ENCODE measurements around the gene CD180.

DNA sequence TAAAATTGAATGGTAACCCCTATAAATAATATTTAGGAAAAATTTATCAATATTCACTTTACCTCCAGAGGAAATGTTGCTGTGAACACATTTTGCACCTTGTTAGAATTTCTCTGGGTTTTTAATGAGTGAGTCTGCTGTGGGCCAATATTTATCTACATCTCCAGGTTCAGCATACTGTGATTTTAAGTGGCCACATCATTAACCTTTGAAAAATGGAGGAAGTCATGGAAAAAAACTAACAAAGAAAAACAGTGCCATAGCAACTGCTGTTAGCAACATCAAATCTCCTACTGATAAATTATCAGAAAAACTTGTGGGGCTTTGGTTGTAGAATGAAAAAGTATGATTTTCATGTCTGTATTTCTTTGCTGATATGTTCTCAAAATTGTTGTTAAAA is 55.0 kb downstream of the CD180 start:
- TF ChIP-seq EZH2 (IDR thresholded peaks at IDR 0.05) (no peak), POLR2AphosphoS5 (IDR thresholded peaks at IDR 0.05; ENCODE audit: borderline replicate concordance, low read depth, low read length) (no peak)

Measured in SK-N-MC (cell line).